Hepatocyte (in vitro differentiated cells): ENCODE data around the gene ZNF789.

Source experiments
- EZH2phosphoT487 ChIP-seq: fragments of 200-600 bp; sonication (generic); IDR thresholded peaks from one replicate; pipeline ENCODE4 v1.6.1; 2018; ENCODE audit warnings: antibody characterized with exemption, mild to moderate bottlenecking, low read depth, moderate library complexity; ENCODE audit not compliant: unreplicated experiment, severe bottlenecking
- TF ChIP-seq, protein P1 (sequence below): fragments of 200-600 bp; sonication (generic); IDR thresholded peaks from 2 replicates; pipeline ENCODE4 v1.5.1; 2016; ENCODE audit warnings: antibody characterized with exemption, mild to moderate bottlenecking; ENCODE audit not compliant: poor library complexity

DNA sequence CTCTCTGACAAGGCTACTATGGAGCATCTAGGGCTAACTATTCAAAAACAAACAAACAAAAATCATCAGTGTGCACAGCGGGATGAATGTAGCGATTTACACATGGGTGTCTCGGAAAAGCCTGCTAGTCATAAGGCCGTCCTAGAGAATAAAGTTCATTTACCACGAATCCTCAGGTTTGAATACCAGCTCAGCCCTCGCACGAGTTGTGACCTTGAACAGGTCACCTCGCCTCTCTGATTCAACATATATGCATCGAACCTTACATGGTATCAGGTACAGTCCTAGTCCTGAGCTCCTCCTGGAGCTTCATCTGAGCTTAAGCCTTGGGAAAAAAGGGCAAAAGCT is 7.3 kb upstream of the ZNF789 start:
- TF ChIP-seq, protein P1, sequence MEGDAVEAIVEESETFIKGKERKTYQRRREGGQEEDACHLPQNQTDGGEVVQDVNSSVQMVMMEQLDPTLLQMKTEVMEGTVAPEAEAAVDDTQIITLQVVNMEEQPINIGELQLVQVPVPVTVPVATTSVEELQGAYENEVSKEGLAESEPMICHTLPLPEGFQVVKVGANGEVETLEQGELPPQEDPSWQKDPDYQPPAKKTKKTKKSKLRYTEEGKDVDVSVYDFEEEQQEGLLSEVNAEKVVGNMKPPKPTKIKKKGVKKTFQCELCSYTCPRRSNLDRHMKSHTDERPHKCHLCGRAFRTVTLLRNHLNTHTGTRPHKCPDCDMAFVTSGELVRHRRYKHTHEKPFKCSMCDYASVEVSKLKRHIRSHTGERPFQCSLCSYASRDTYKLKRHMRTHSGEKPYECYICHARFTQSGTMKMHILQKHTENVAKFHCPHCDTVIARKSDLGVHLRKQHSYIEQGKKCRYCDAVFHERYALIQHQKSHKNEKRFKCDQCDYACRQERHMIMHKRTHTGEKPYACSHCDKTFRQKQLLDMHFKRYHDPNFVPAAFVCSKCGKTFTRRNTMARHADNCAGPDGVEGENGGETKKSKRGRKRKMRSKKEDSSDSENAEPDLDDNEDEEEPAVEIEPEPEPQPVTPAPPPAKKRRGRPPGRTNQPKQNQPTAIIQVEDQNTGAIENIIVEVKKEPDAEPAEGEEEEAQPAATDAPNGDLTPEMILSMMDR, result no peak
- no peak for TF ChIP-seq EZH2phosphoT487
